ENCODE measurements around the gene PDE4B. TPM values are rescaled to one million over a fixed set of nuclear protein-coding genes. Genes with fewer than 3 reads are reported as not detected.

PDE4B gene
- total RNA-seq, 2 donors from 2014 or later = 12.0 to 59.0 TPM

DNA sequence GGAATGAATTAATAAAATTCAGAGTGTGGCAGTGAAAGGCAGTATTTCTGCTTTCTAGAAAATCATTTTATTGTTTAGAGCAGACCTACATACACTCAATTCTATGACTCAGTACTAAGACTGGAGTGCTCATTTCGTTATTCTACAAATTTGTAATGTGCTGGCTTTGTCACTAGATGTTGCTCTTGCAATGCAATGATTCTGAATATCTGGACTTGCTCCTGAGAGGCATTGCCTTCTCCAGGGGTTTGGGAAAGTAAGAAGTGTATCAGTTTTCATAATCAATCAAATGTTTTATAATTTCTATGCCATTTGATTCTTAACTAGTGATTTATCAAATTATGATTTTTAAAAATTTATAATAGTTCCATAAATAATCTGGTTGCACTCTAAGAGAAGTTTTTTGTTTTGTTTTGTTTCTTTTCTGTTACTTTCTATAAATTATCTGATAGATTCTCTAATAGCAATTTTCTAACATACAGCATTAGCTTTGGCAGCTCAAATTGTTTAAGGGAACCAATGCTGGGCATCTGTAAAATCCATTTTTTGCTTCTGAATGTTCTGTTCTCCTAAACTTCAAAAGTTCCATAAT is 460.7 kb downstream of the PDE4B start:
- intact Hi-C loops (cut with DNase I) = loop anchor here (1.0 to 10.0 kb wide), 3 partner anchors 193 to 471 kb away; no protein-coding TSS in a partner anchor
- ATAC-seq = peak; percentile 90 to 95
- no peak for DNase-seq

DNA sequence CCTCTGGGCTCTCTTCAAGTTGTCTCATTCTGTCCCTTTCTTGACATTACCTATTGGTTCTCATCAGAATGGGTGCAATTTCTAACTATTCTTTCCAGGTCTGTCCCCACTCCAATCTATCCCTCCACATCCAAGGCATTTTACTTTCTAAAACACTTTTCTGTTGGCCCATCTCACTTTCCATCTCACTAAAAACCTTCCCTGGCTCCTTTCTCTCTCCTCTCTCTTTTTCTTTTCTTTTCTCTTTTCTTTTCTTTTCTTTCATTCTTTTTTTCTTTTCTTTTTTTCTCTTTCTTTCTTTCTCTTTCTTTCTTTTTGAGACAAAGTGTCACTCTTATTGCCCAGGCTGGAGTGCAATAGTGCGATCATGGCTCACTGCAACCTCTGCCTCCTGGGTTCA is 462.1 kb downstream of the PDE4B start:
- intact Hi-C loops (cut with DNase I) = loop anchor here (2.0 to 10.0 kb wide), 3 partner anchors 193 to 470 kb away; no protein-coding TSS in a partner anchor
- DNase-seq (no peak), ATAC-seq (no peak)

DNA sequence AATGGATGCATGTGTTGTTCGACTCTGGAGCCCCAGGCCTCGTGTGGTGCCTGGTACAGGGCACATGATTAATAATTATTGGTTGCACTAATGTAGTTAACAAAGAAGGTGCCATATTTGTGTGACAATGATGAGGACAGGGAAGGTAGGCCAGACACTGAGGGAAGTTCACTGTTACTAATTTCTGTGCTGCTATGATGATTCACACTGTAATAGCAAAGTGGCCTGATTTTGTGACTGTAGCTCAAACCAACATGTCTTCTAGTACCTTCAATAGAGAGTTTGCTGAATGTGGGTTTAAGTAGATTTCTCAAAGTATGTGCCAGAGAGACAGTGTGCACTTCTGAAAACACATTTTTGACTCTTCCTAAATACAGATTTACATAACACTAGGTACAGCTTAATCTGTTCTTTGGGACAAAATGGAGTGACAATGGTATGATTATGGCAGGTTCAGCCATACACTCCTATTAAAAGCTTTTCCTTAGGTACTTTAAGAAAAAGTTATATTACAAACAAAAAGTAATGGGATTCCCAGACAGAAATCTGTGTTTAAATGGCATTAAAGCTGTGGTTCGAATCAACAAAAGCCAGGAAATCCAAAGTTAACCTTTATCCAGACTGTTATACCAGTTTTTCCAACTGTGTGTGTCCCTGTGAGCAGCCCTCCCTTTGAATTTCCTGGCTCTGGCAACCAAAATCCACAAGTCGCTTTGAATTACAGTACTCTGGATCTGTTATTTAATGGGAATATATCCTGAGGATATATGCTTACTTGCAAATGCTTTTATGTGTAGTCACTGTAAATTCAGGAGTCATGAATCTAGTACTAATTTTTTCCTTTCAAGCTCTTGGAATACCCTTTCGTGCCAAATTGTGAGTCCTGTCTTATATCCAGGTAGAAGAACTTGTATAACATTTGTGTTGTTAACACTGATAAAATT is 464.2 kb downstream of the PDE4B start:
- DNase-seq (no peak), ATAC-seq (no peak)
- intact Hi-C loops (cut with DNase I) = loop anchor here in 1 of 2 donors (10.0 kb wide), 1 partner anchor 468 kb away; no protein-coding TSS in a partner anchor

DNA sequence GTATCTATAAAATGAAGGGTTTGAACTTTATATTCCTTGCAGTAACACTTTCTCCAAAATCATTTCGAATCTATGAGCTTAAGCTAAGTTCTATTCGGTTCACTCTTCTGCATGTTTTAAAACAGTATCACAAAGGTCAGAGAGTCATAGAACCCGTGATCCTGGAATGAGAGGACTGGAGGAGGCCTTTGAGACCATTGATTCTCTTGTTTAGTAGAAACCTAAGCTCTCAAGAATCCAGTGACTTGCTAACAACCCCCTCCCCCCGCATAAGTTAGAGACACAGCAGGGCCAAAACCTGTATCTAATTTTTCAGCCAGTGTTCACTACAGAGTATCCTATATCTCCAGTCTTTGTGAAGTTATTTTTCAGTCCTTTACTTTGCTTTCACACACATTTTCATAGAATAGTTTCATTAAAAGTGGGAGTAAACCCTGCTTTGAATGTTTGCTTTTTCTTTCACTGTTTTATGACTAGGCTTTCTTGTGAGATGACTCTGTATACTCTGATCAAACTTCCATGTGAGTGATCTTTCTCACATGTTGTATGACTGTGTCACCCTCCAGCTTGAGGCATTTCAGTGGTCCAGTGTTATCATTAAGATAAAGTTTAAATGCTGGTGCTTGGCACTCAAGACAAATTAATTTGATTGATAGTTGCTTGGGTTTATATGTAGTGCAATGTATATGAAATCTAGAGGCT is 465.9 kb downstream of the PDE4B start:
- ATAC-seq = no peak
- no peak for DNase-seq
- intact Hi-C loops (cut with DNase I) = loop anchor here in 1 of 2 donors (10.0 kb wide), 1 partner anchor 466 kb away; no protein-coding TSS in a partner anchor

GRCh38 chr1:66261364-66261763 is 468.7 kb downstream of the PDE4B start:
- ATAC-seq = no peak
- intact Hi-C loops (cut with DNase I) = no loop called here

DNA sequence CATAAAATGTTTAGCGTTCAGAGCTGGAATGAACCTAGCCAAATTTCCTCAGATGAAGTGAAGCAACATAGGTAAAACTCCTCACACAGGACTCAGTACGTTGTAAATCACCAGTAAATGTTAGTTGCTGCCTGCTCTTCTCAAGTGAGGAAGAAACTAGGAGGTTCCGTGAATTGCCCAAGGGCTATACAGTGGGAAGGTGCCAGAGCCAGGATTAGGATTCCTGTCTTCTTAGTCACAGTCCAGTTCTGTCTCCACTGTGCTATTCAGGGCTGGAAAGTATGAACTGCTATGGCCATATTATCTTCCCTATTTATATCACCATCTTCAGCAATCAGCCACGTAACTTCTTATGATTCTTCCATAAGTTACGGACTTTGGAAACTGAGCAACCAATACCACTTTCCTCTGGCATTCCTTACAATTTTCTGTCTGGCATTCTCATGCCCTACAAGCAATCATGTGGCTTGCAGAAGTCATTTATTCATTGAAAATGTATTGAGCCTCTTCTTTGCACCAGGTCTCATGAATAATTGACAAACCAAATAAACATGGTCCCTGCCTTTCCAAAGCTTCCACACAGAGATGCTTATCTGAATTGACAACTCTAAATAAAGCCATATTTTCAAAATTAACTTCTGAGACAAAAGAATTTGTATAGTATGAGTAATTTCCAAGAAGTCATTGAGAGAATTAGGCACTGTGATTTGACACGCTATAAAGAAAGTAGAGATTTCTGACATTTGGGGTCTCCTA is 469.7 kb downstream of the PDE4B start:
- ATAC-seq (peak in 1 of 2 donors; percentile 93), DNase-seq (no peak)
- intact Hi-C loops (cut with DNase I) = no loop called here

More at GRCh38 chr1:66261364-66261763, 468.7 kb downstream of the PDE4B start:
- no peak for DNase-seq

GRCh38 chr1:66265268-66265667 is 472.6 kb downstream of the PDE4B start:
- DNase-seq = no peak
- intact Hi-C loops (cut with DNase I) = no loop called here
- ATAC-seq = no peak

- DNase-seq (no peak), ATAC-seq (no peak)
- intact Hi-C loops (cut with DNase I) = no loop called here
These were observed 473.1 kb downstream of the PDE4B start for GRCh38 chr1:66265796-66266195.

DNA sequence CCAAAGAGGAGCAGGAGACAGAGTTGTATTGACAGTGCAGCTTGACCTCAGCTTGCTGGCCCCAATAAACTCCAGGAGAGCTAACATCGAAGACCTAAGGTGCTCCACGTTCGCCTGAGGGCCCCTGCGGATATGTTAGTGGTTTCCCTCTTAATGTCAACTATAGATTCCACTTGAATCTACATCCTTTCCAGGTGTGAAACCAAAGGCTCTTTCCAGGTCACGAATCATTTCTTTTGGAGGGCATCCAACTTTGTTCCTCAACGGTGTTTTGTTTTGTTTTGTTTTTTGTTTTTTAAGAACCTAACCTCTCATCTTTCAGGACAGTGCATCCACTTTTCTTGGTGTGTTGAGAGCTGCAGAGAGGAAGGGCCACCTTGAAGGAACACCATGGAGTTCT is 473.7 kb downstream of the PDE4B start:
- DNase-seq (no peak), ATAC-seq (no peak)
- intact Hi-C loops (cut with DNase I) = no loop called here

GRCh38 chr1:66266756-66267155 is 474.1 kb downstream of the PDE4B start:
- intact Hi-C loops (cut with DNase I) = no loop called here
- DNase-seq (no peak), ATAC-seq (no peak)

GRCh38 chr1:66267201-66267940 is 474.7 kb downstream of the PDE4B start:
- DNase-seq (no peak), ATAC-seq (no peak)
- intact Hi-C loops (cut with DNase I) = no loop called here

DNA sequence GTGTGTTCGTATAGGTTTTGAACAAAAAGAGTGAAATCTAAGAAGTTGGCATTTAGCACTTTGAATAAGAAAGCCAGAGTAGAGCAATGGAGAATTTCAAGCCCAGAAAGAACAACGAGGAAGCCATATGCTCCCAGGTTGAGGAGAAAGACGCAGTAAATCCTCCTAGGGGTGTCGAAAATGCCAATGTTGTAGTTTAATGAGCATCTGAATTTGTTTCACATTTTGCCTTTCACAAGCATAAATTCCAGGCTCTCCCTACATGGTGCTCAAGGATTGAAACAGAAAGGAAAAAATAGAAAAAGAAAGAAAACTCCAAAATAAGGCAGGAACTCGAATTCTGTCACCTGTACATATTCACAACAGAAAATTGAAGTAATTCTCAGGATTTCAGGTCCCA is 476.5 kb downstream of the PDE4B start:
- ATAC-seq = no peak
- intact Hi-C loops (cut with DNase I) = no loop called here
- DNase-seq = no peak

GRCh38 chr1:66270119-66270812 is 477.6 kb downstream of the PDE4B start:
- intact Hi-C loops (cut with DNase I) = loop anchor here in 1 of 2 donors (5.0 kb wide), 1 partner anchor 62 kb away; no protein-coding TSS in a partner anchor
- DNase-seq (peak; percentile 45), ATAC-seq (peak; percentile 29 to 52)

DNA sequence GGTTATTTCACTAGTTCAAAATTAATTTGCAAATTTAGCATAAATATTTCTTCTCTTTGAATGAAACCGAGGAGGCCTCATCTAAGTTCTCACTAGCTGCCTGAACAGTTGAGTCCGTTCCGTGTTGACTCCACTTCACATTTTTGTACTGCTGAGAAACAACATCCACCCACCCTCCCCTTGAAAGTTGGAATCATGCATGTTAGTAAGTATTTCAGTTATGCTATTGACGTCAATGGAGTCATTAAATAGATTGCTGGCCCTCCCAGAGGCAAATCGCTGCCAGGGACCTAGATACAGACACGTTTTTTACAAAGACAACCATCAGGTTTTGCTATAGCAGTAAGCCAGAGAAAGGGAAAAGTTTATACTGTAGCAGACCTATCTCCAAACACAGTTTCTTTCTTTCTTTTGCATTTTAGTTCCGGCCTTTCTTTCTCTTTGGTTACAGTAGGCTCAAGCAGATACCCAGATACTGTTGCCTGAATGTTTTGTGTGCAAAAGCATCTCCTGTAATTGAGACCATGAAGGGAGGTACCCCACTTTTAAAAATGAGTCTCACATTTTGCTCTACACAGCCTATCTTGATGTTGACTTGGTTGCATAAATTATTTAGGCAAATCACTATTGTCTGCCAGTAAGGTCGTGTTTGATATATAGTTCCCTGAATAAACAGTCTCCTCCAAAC is 478.7 kb downstream of the PDE4B start:
- ATAC-seq (peak; percentile 91), DNase-seq (peak; percentile 87)
- intact Hi-C loops (cut with DNase I) = loop anchor here (1.0 to 5.0 kb wide), 2 partner anchors 61 to 64 kb away; no protein-coding TSS in a partner anchor

GRCh38 chr1:66271904-66272254 is 479.2 kb downstream of the PDE4B start:
- ATAC-seq = peak; percentile 51 to 79
- peak; percentile 64 for DNase-seq
- intact Hi-C loops (cut with DNase I) = loop anchor here (1.0 to 5.0 kb wide), 2 partner anchors 60 to 63 kb away; no protein-coding TSS in a partner anchor

GRCh38 chr1:66273656-66274055 is 481.0 kb downstream of the PDE4B start:
- DNase-seq = no peak
- intact Hi-C loops (cut with DNase I) = loop anchor here in 1 of 2 donors (5.0 kb wide), 1 partner anchor 59 kb away; no protein-coding TSS in a partner anchor
- peak; percentile 21 to 27 for ATAC-seq

- intact Hi-C loops (cut with DNase I) = loop anchor here in 1 of 2 donors (5.0 kb wide), 1 partner anchor 58 kb away; no protein-coding TSS in a partner anchor
- DNase-seq = no peak
- ATAC-seq = no peak
These were observed 481.9 kb downstream of the PDE4B start for GRCh38 chr1:66274634-66275033.
